ENCODE results near the gene FOXF2.

GRCh38 chr6:1351381-1352008 is 37.9 kb upstream of the FOXF2 start:
- no peak for TF ChIP-seq CTCF (IDR thresholded peaks at IDR 0.05)
- no peak for TF ChIP-seq POLR2A (IDR thresholded peaks at IDR 0.05)

Measured in adrenal gland (tissue), 5 donors.